IPS-18a (cell line): ENCODE measurements around the gene MROH2A.
"Not testable (repeated sequence)": the region's sequence is repeated elsewhere in the genome, so short reads cannot be mapped to it uniquely, and the experiment has no call there.

Experiments used
- H3K27ac ChIP-seq: one replicate; pipeline ENCODE4 v1.5.1; 2013; ENCODE audit warnings: low read length
- H3K27me3 ChIP-seq: one replicate; pipeline ENCODE4 v1.6.1; 2013; ENCODE audit warnings: mild to moderate bottlenecking, low read length; ENCODE audit not compliant: control insufficient read depth, insufficient read depth
- H3K36me3 ChIP-seq: one replicate; pipeline ENCODE4 v1.6.1; 2013; ENCODE audit warnings: low read depth, low read length; ENCODE audit not compliant: control insufficient read depth
- H3K4me1 ChIP-seq: one replicate; pipeline ENCODE4 v1.6.1; 2013; ENCODE audit warnings: low read depth, low read length; ENCODE audit not compliant: control insufficient read depth
- H3K4me3 ChIP-seq: one replicate; pipeline ENCODE4 v1.5.1; 2013; ENCODE audit warnings: low read length
- H3K9ac ChIP-seq: one replicate; pipeline ENCODE4 v1.6.1; 2013; ENCODE audit warnings: mild to moderate bottlenecking, low read length, moderate library complexity
- H3K9me3 ChIP-seq: one replicate; pipeline ENCODE4 v1.6.1; 2013; ENCODE audit warnings: low read depth, low read length; ENCODE audit not compliant: control insufficient read depth

MROH2A gene

DNA sequence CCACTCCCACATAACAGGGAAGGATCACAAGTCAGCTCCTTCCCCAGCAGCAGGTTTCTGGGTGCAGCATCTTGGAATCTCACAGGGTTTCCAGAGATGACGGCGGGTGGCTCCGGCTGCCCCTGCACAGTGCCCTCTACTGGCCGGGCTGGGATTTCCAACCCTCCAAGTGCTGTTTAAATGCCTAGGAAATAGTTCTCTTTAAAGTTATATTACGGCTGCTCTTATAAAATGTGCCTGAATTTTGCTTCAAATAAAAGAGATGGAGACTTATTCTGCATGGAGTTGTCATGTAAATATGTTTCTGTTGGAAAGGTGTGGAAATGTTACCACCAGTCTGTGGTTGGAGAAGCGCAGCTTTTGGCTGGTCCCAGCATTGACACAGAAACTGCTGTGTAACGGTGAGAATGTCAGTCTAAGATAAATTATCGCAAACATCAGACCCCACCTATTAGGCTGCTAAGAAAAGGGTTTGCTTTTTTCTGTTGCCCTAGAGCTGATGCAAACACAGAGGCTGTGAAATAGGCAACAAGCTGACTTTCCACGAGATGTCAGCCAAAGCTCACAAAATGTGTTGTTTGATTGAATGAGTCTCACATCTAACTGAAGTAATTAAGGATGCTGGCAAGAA, 79.5 kb downstream of the MROH2A start:
- no peak overlapping the region for H3K9ac ChIP-seq
- no peaks in the 10 kb centered on the region for H3K9me3 ChIP-seq
- peaks cover under 1% of the 10 kb centered on the region for H3K36me3 ChIP-seq
- H3K4me3 ChIP-seq, result no peak overlapping the region
- H3K4me1 ChIP-seq, result peaks cover 6% of the 10 kb centered on the region
- no peaks in the 10 kb centered on the region for H3K27me3 ChIP-seq
- H3K27ac ChIP-seq, result no peak overlapping the region

DNA sequence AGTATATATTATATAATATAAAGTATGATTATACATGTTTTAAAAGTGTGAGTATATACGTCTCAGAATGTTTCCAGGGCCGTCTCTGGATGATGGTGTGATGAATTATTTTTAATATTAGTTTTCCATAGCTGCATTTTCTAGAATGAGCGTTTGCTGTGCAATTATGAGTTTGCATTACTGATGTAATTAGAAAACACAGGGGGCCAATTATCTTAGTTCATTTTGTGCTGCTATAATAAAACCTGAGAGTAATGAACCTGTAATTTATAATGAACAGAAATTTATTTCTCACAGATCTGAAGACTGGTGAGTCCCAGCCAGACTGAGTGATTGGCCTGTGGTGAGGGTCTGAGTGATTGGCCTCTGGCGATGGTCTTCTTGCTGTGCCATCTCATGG, 80.2 kb downstream of the MROH2A start:
- H3K4me3 ChIP-seq, result no peak overlapping the region
- H3K36me3 ChIP-seq, result no peaks in the 10 kb centered on the region
- no peaks in the 10 kb centered on the region for H3K27me3 ChIP-seq
- H3K4me1 ChIP-seq, result peaks cover 5% of the 10 kb centered on the region
- no peak overlapping the region for H3K9ac ChIP-seq
- no peak overlapping the region for H3K27ac ChIP-seq
- no peaks in the 10 kb centered on the region for H3K9me3 ChIP-seq

DNA sequence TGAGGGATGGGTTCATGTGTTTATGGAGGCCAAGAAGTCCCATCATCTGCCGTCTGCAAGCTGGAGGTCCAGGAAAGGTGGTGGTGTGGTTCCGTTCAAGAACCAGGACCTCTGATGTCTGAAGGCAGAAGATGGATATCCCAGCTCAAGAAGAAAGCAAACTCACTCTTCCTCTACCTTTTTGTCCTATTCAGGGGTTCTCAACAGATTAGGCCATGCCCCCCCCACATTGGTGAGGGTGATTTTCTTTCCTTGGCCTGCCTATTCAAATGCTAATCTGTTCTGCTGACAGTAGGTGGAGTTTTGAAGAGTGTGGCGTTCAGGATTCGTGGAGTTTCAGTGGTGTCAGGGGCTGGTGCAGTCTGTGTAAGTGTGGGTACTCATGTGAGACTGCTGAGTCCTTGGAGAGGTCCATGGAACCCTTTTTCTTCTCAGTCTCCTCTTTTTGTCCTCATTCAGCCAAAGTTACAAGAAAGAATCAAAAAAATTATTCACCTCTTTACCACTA, 84.2 kb downstream of the MROH2A start:
- Histone ChIP-seq H3K4me3 (no peak overlapping the region), H3K36me3 (peaks cover 4% of the 10 kb centered on the region)

DNA sequence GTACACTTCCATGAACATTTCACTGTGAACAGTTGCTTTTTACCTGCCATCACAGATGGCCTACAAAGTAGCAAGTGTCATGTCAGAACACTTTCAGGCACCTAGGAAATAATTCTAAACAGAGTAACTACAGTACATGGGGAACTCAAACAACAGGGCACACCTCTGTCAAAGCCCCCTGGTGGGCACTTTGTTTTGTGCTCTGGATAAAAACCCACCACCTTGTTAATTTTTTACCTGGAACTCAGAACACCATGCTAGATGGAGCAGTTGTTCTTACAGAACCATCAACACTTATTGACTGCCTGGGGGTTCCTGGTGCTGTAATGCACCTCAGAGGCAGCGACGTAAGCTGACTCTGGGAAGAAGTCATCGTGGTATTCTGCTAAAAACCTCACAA, 87.7 kb downstream of the MROH2A start:
- no peaks in the 10 kb centered on the region for H3K9me3 ChIP-seq
- no peak overlapping the region for H3K9ac ChIP-seq
- no peak overlapping the region for H3K4me3 ChIP-seq
- H3K36me3 ChIP-seq, result peaks cover 4% of the 10 kb centered on the region
- H3K27me3 ChIP-seq, result peaks cover 3% of the 10 kb centered on the region
- no peak overlapping the region for H3K27ac ChIP-seq
- H3K4me1 ChIP-seq, result no peaks in the 10 kb centered on the region

More for the DNA sequence above, 84.2 kb downstream of the MROH2A start:
- Histone ChIP-seq H3K9me3 (no peaks in the 10 kb centered on the region), H3K4me1 (no peaks in the 10 kb centered on the region), H3K9ac (no peak overlapping the region), H3K27me3 (no peaks in the 10 kb centered on the region), H3K27ac (no peak overlapping the region)

DNA sequence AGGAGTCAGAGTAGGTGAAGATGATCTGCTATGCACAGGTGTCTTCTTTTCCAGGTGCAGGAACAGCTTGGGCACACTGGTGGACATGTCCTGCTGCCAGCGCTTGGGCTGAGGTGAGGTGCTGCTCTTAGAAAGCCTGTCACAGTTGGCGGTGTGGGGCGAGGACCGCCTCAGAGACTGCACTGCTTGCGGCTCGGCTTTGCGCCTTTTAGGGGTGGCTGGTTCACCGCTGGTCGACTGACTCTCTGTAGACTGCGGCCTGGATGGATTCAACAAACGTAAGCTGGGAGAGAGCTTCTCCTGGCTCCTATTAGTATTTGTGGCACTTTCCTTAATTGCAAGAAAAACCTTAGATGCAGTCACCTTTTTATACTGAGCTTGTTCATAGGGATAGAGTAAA, 88.3 kb downstream of the MROH2A start:
- H3K9ac ChIP-seq, result no peak overlapping the region
- no peak overlapping the region for H3K27ac ChIP-seq
- no peaks in the 10 kb centered on the region for H3K9me3 ChIP-seq
- H3K27me3 ChIP-seq, result peaks cover 9% of the 10 kb centered on the region
- no peak overlapping the region for H3K4me3 ChIP-seq
- peaks cover 4% of the 10 kb centered on the region for H3K36me3 ChIP-seq
- H3K4me1 ChIP-seq, result no peaks in the 10 kb centered on the region

DNA sequence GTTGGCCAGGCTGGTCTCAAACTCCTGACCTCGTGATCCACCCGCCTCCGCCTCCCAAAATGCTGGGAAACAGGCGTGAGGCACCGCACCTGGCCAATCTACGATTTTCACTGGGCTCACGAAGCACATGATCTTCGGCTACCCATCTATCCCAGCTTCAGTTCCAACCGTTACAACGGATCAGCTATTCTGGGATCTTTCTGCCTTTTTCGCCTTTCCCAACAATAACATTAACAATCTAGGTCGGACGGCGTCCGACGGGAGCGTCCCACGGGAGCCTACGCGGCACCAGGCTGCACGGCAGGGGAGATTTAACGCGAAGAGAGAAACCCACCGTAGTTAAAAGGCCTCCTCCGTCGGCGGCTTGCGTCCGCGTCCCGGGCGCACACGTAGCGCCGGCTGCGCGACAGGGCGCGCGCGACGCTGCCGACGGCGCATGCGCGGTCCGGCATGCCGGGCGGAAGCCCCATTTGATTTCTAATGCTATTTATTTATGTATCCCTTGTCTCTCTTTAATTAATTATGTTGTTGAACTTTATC, 89.9 kb downstream of the MROH2A start, which contains the start of gene MSL3B:
Gene MSL3B, minus strand, starts transcription at position 394 of the 540 bp plus-strand sequence.
- H3K9me3 ChIP-seq, result no peaks in the 10 kb centered on the region
- peak within 1 kb of the TSS; percentile 59 for H3K27ac ChIP-seq
- no peaks in the 10 kb centered on the region for H3K4me1 ChIP-seq
- H3K4me3 ChIP-seq, result peak within 1 kb of the TSS; percentile 89
- H3K36me3 ChIP-seq, result peaks cover 4% of the 10 kb centered on the region
- H3K9ac ChIP-seq, result peak within 1 kb of the TSS; percentile 72
- peaks cover 25% of the 10 kb centered on the region for H3K27me3 ChIP-seq

DNA sequence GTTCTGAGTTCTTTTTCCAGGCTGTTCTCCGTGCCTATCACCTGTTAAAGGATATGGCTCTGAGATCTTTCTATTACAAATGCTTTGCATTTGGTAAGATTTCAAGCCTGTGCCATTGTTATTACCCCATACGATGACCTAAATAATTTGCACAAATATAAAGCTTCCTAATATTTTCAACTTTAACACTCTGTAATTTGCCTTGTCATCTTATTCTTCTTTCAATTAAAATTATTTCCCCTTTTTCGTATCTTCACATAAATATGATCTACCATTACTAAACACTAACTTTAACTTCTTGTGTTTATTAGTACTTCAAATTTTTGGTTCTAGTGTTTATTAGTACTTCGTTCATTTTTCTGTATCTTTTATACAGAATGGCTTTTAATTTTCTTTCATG, 93.3 kb downstream of the MROH2A start:
- H3K9me3 ChIP-seq, result no peaks in the 10 kb centered on the region
- no peak overlapping the region for H3K27ac ChIP-seq
- H3K9ac ChIP-seq, result no peak overlapping the region
- no peaks in the 10 kb centered on the region for H3K4me1 ChIP-seq
- H3K4me3 ChIP-seq, result no peak overlapping the region
- peaks cover 4% of the 10 kb centered on the region for H3K36me3 ChIP-seq
- peaks cover 38% of the 10 kb centered on the region for H3K27me3 ChIP-seq

DNA sequence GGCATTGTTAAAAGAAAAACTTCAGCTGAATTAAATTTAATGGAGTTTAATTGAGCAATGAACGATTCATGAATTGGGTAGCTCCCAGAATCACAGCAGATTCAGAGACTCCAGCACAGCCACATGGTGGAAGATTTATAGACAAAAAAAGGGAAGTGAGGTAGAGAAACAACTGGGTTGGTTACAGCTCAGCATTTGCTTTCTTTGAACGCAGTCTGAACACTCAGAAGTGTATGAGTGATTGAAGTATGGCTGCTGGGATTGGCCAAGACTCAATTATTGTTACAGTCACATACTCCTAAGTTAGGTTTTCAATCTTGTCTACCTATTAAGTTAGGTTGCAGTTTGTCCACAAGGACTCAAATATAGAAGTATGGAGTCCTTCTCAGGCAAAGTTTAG, 94.0 kb downstream of the MROH2A start:
- H3K27ac ChIP-seq, H3K36me3 ChIP-seq, H3K4me1 ChIP-seq, H3K4me3 ChIP-seq, H3K9me3 ChIP-seq, H3K9ac ChIP-seq: not testable (repeated sequence)
- H3K27me3 ChIP-seq, result peaks cover 38% of the 10 kb centered on the region

DNA sequence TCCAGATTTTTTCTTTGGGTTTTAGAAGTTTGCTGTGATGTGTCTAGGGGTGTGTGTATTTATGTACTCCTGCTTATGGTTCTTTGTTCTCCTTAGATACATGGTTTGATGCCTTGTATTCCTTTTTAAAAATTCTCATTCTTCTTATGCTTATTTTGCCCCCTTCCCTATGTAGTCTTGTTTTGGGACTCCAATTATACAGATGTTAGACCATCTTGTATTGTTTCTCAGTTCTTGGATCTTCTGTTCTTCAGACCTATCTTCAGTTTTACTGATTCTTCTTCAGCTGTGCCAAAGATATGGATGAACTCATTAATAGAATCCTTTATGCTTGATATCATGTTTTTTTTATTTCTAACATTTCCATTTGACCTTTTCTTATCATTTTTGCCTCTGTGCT, 104.2 kb downstream of the MROH2A start:
- H3K27me3 ChIP-seq, result no peaks in the 10 kb centered on the region
- no peak overlapping the region for H3K27ac ChIP-seq
- no peaks in the 10 kb centered on the region for H3K36me3 ChIP-seq
- no peak overlapping the region for H3K4me3 ChIP-seq
- peaks cover 9% of the 10 kb centered on the region for H3K9me3 ChIP-seq
- H3K4me1 ChIP-seq, result no peaks in the 10 kb centered on the region
- H3K9ac ChIP-seq, result no peak overlapping the region
